Measurements from ENCODE around the gene PLCXD3. TPM values are rescaled to one million over a fixed set of nuclear protein-coding genes. Genes with fewer than 3 reads are reported as not detected.

PLCXD3 gene
- total and polyA plus RNA-seq, 2 of the 4 experiments (the other 2 are of a cell fraction) = under 0.01 to 0.02 TPM

- H2BK15ac ChIP-seq (ENCODE audit: low read depth, low read length) = no peak overlapping the region
- no peak overlapping the region for H3K9ac ChIP-seq (ENCODE audit: low read depth, low read length)
- H3K18ac ChIP-seq (ENCODE audit: low read depth, low read length) = no peak overlapping the region
- no TSS peak for BruUV-seq (replicated peaks)
- H3K36me3 ChIP-seq (ENCODE audit: control insufficient read depth, insufficient read depth, low read length) = no peaks in the 10 kb centered on the region
- TF ChIP-seq FOS (IDR thresholded peaks at IDR 0.05; ENCODE audit: low read depth, low read length) = no peak
- no peak for TF ChIP-seq USF2 (IDR thresholded peaks at IDR 0.05; ENCODE audit: low read depth, low read length)
- no peak for TF ChIP-seq CTCF (conservative IDR thresholded peaks at IDR 0.05; ENCODE audit: low read depth, low read length)
- no peak for TF ChIP-seq MXI1 (IDR thresholded peaks at IDR 0.05; ENCODE audit: borderline replicate concordance, low read depth, low read length)
- no peak for TF ChIP-seq SMC3 (IDR thresholded peaks at IDR 0.05; ENCODE audit: low read depth, low read length)
- no peak for TF ChIP-seq POLR2A (IDR thresholded peaks at IDR 0.05; ENCODE audit: low read depth, low read length)
- no peak for TF ChIP-seq CHD1 (IDR thresholded peaks at IDR 0.05; ENCODE audit: low read depth, low read length)
- no peak for TF ChIP-seq MAZ (IDR thresholded peaks at IDR 0.05; ENCODE audit: borderline replicate concordance, low read depth, low read length)
- no peak for TF ChIP-seq CEBPB (IDR thresholded peaks at IDR 0.05; ENCODE audit: low read depth, low read length)
- TF ChIP-seq ELK1 (IDR thresholded peaks at IDR 0.05; ENCODE audit: borderline replicate concordance, low read depth, low read length) = no peak
- no peak for TF ChIP-seq MAFK (IDR thresholded peaks at IDR 0.05; ENCODE audit: low read depth, low read length)
- TF ChIP-seq BHLHE40 (IDR thresholded peaks at IDR 0.05; ENCODE audit: low read depth, low read length) = no peak
- no peak for TF ChIP-seq RFX5 (IDR thresholded peaks at IDR 0.05; ENCODE audit: low read depth, low read length)
- no peak for TF ChIP-seq NFE2L2 (IDR thresholded peaks at IDR 0.05; ENCODE audit: low read depth, low read length)
- TF ChIP-seq RAD21 (IDR thresholded peaks at IDR 0.05; ENCODE audit: low read length) = no peak
- TF ChIP-seq RCOR1 (IDR thresholded peaks at IDR 0.05; ENCODE audit: insufficient replicate concordance, low read length) = no peak
- no peak overlapping the region for H3K14ac ChIP-seq (replicated peaks; ENCODE audit: low read depth, low read length)
- H4K20me1 ChIP-seq (ENCODE audit: insufficient read depth, low read length) = no peaks in the 10 kb centered on the region
- dilution Hi-C loops (cut with HindIII; ENCODE audit: low sequenced_read_pairs, unreplicated experiment) = no loop called here
- H4K8ac ChIP-seq (ENCODE audit: low read depth in 2 of 2, low read length in 2 of 2) = no peak overlapping the region
- in situ Hi-C loops (cut with MboI; ENCODE audit: low sequenced_read_pairs) = no loop called here
- 0 out of 2 replicates have a peak, but pooled peaks cover 1% of the 10 kb centered on the region for H3K4me1 ChIP-seq (ENCODE audit: control insufficient read depth, insufficient read depth, low read length)
- H2BK5ac ChIP-seq (ENCODE audit: low read depth, low read length, poor library complexity, severe bottlenecking) = no peak overlapping the region
- H3K9me3 ChIP-seq (ENCODE audit: control insufficient read depth, insufficient read depth, low read length) = no peaks in the 10 kb centered on the region
- peaks cover 2% of the 10 kb centered on the region; the same call in 1 of the 2 replicates for H3K27me3 ChIP-seq (ENCODE audit: control insufficient read depth, insufficient read depth, low read length)
- no peak overlapping the region for H3K4me3 ChIP-seq (ENCODE audit: insufficient read depth, low read depth, low read length)
- H3K4ac ChIP-seq (ENCODE audit: low read depth, low read length) = no peak overlapping the region
- no peak overlapping the region for H2AK9ac ChIP-seq (replicated peaks; ENCODE audit: low read depth, low read length, poor library complexity)
- no peak overlapping the region for H2AFZ ChIP-seq (replicated peaks; ENCODE audit: low read length, poor library complexity)
- no peak overlapping the region for H3K27ac ChIP-seq (ENCODE audit: insufficient read depth, low read length)
- POLR2A ChIA-PET (ENCODE audit: unreplicated experiment) = no interaction called here
- intact Hi-C loops (cut with micrococcal nuclease) = no loop called here
- CTCF ChIA-PET = interaction anchor here (0.6 kb wide), 1 partner anchor 509 kb away, joined by 7 read pairs; no protein-coding TSS in a partner anchor
- no peaks in the 10 kb centered on the region for H3K9me1 ChIP-seq (ENCODE audit: insufficient read depth, low read length)
- no peak for DNase-seq
- no peak overlapping the region for H2AK5ac ChIP-seq (ENCODE audit: low read depth, low read length)
- no CpG with 5 or more reads among the region's 1 CpG for WGBS, 2 experiments (ENCODE audit: extremely low coverage in 2 of 2, insufficient read length in 1 of 2)
- ATAC-seq (ENCODE audit: low read depth) = no peak
- no peak overlapping the region for H3K23ac ChIP-seq (ENCODE audit: low read depth, low read length)
- no peak overlapping the region for H3K4me2 ChIP-seq (ENCODE audit: low read depth, low read length)
- no peak overlapping the region for H4K5ac ChIP-seq (ENCODE audit: low read depth, low read length)
- no peaks in the 10 kb centered on the region for H3K79me1 ChIP-seq (ENCODE audit: low read depth in 1 of 2, low read length in 2 of 2)
- no peak overlapping the region for H3K56ac ChIP-seq (ENCODE audit: extremely low read depth, insufficient read depth, low read length)
- H2BK20ac ChIP-seq (ENCODE audit: low read depth, low read length) = no peak overlapping the region
- no peak overlapping the region for H4K91ac ChIP-seq (ENCODE audit: insufficient read depth, low read depth, low read length)
- no peak overlapping the region for H2BK120ac ChIP-seq (ENCODE audit: low read depth, low read length)
Observed at GRCh38 chr5:41296066-41296465, 214.3 kb downstream of the PLCXD3 start.

All from IMR-90 (cell line).